Muscle layer of duodenum (tissue), 2 donors: ENCODE results near the gene ERH.
"Not testable (repeated sequence)": the region's sequence is repeated elsewhere in the genome, so short reads cannot be mapped to it uniquely, and the experiment has no call there.

ENCODE experiments used
- H3K27ac ChIP-seq: one replicate; pipeline ENCODE4 v1.7.0; 2013; ENCODE audit warnings: mild to moderate bottlenecking, low read length
- H3K27me3 ChIP-seq: one replicate; pipeline ENCODE4 v1.7.0; 2013; ENCODE audit warnings: low read depth, mild to moderate bottlenecking, control low read depth, low read length
- H3K36me3 ChIP-seq, 2 donors: one replicate each; pipeline ENCODE4 v1.7.0; 2013; ENCODE audit warnings: low read length in 2 of 2, control low read depth in 1 of 2, mild to moderate bottlenecking in 1 of 2; ENCODE audit not compliant: insufficient read depth in 2 of 2, control insufficient read depth in 1 of 2
- H3K4me1 ChIP-seq, 2 donors: one replicate each; pipeline ENCODE4 v1.7.0; 2013; ENCODE audit warnings: low read length in 2 of 2, mild to moderate bottlenecking in 2 of 2, control low read depth in 1 of 2, moderate library complexity in 1 of 2; ENCODE audit not compliant: insufficient read depth in 2 of 2, control insufficient read depth in 1 of 2
- H3K4me3 ChIP-seq, 2 donors: one replicate each; pipeline ENCODE4 v1.7.0; 2013; ENCODE audit warnings: low read length in 2 of 2, low read depth in 1 of 2, mild to moderate bottlenecking in 1 of 2
- H3K9me3 ChIP-seq, 2 donors: one replicate each; pipeline ENCODE4 v1.7.0; 2013; ENCODE audit warnings: low read length in 2 of 2, control low read depth in 1 of 2, mild to moderate bottlenecking in 1 of 2; ENCODE audit not compliant: control insufficient read depth in 1 of 2
- donor health status: healthy.

ERH gene

GRCh38 chr14:69392481-69392880, 5.6 kb downstream of the ERH start:
- H3K36me3 ChIP-seq: peaks cover 44 to 52% of the 10 kb centered on the region in 2 donors

GRCh38 chr14:69391400-69391799, 6.7 kb downstream of the ERH start:
- H3K27ac ChIP-seq, H3K9me3 ChIP-seq, H3K27me3 ChIP-seq, H3K4me3 ChIP-seq: not testable (repeated sequence)
- H3K36me3 ChIP-seq: peaks cover 48 to 57% of the 10 kb centered on the region in 2 donors
- H3K4me1 ChIP-seq: peaks cover under 1 to 22% of the 10 kb centered on the region in 2 donors

More at GRCh38 chr14:69392481-69392880, 5.6 kb downstream of the ERH start:
- Histone ChIP-seq H3K27me3 (no peaks in the 10 kb centered on the region), H3K4me1 (peaks cover 8 to 32% of the 10 kb centered on the region in 2 donors), H3K4me3 (no peak overlapping the region), H3K27ac (no peak overlapping the region), H3K9me3 (no peaks in the 10 kb centered on the region)

GRCh38 chr14:69387311-69387710, 10.8 kb downstream of the ERH start:
- peaks cover 0 to 5% of the 10 kb centered on the region in 2 donors for H3K4me1 ChIP-seq
- no peak overlapping the region for H3K27ac ChIP-seq
- H3K4me3 ChIP-seq: no peak overlapping the region
- peaks cover 32 to 43% of the 10 kb centered on the region in 2 donors for H3K36me3 ChIP-seq
- no peaks in the 10 kb centered on the region for H3K27me3 ChIP-seq
- H3K9me3 ChIP-seq: no peaks in the 10 kb centered on the region

GRCh38 chr14:69378274-69378673, 19.8 kb downstream of the ERH start:
- Histone ChIP-seq H3K36me3 (peaks cover 27 to 32% of the 10 kb centered on the region in 2 donors), H3K27ac (no peak overlapping the region), H3K9me3 (no peaks in the 10 kb centered on the region), H3K4me3 (no peak overlapping the region), H3K27me3 (no peaks in the 10 kb centered on the region), H3K4me1 (no peaks in the 10 kb centered on the region)

GRCh38 chr14:69376439-69376838, 21.7 kb downstream of the ERH start:
- no peaks in the 10 kb centered on the region for H3K4me1 ChIP-seq
- H3K27ac ChIP-seq: no peak overlapping the region
- peaks cover 27 to 35% of the 10 kb centered on the region in 2 donors for H3K36me3 ChIP-seq
- H3K4me3 ChIP-seq: no peak overlapping the region
- no peaks in the 10 kb centered on the region for H3K9me3 ChIP-seq
- no peaks in the 10 kb centered on the region for H3K27me3 ChIP-seq

- Histone ChIP-seq H3K27ac (no peak overlapping the region), H3K36me3 (peaks cover 27 to 35% of the 10 kb centered on the region in 2 donors), H3K9me3 (no peaks in the 10 kb centered on the region), H3K4me3 (no peak overlapping the region), H3K4me1 (no peaks in the 10 kb centered on the region), H3K27me3 (no peaks in the 10 kb centered on the region)
Observed at GRCh38 chr14:69375722-69376121, 22.4 kb downstream of the ERH start.

- Histone ChIP-seq H3K27me3 (no peaks in the 10 kb centered on the region), H3K36me3 (peaks cover 23 to 30% of the 10 kb centered on the region in 2 donors), H3K4me1 (no peaks in the 10 kb centered on the region), H3K9me3 (no peaks in the 10 kb centered on the region), H3K4me3 (no peak overlapping the region), H3K27ac (no peak overlapping the region)
Observed at GRCh38 chr14:69375182-69375581, 22.9 kb downstream of the ERH start.

GRCh38 chr14:69374235-69374634, 23.9 kb downstream of the ERH start:
- Histone ChIP-seq H3K36me3 (peaks cover 15 to 25% of the 10 kb centered on the region in 2 donors), H3K4me3 (no peak overlapping the region)

GRCh38 chr14:69373104-69373503, 25.0 kb downstream of the ERH start:
- Histone ChIP-seq H3K36me3 (peaks cover 15 to 24% of the 10 kb centered on the region in 2 donors), H3K9me3 (no peaks in the 10 kb centered on the region), H3K27ac (no peak overlapping the region), H3K4me1 (no peaks in the 10 kb centered on the region), H3K27me3 (no peaks in the 10 kb centered on the region), H3K4me3 (no peak overlapping the region)

More at GRCh38 chr14:69374235-69374634, 23.9 kb downstream of the ERH start:
- H3K4me1 ChIP-seq: no peaks in the 10 kb centered on the region
- H3K27ac ChIP-seq: no peak overlapping the region
- H3K27me3 ChIP-seq: no peaks in the 10 kb centered on the region
- H3K9me3 ChIP-seq: no peaks in the 10 kb centered on the region

GRCh38 chr14:69372146-69372545, 26.0 kb downstream of the ERH start:
- Histone ChIP-seq H3K4me3 (no peak overlapping the region), H3K4me1 (no peaks in the 10 kb centered on the region), H3K27ac (no peak overlapping the region), H3K27me3 (no peaks in the 10 kb centered on the region), H3K36me3 (peaks cover 15 to 24% of the 10 kb centered on the region in 2 donors), H3K9me3 (no peaks in the 10 kb centered on the region)

GRCh38 chr14:69370061-69370460, 28.0 kb downstream of the ERH start:
- no peak overlapping the region for H3K27ac ChIP-seq
- H3K4me1 ChIP-seq: no peaks in the 10 kb centered on the region
- no peak overlapping the region for H3K4me3 ChIP-seq
- H3K9me3 ChIP-seq: no peaks in the 10 kb centered on the region
- peaks cover 5 to 9% of the 10 kb centered on the region in 2 donors for H3K36me3 ChIP-seq
- no peaks in the 10 kb centered on the region for H3K27me3 ChIP-seq

- H3K4me1 ChIP-seq: no peaks in the 10 kb centered on the region
- H3K4me3 ChIP-seq: no peak overlapping the region
- no peak overlapping the region for H3K27ac ChIP-seq
- no peaks in the 10 kb centered on the region for H3K9me3 ChIP-seq
- H3K27me3 ChIP-seq: no peaks in the 10 kb centered on the region
- H3K36me3 ChIP-seq: peaks cover 0 to 3% of the 10 kb centered on the region in 2 donors
Observed at GRCh38 chr14:69368381-69368780, 29.7 kb downstream of the ERH start.
